GM10266 (cell line): ENCODE measurements around the gene BOD1L2.

Experiments
- DNase-seq: peaks from one replicate; pipeline ENCODE4 v3.0.0; 2012; ENCODE audit errors: extremely low spot score
- TF ChIP-seq, protein P1 (sequence below): IDR thresholded peaks from 2 replicates; pipeline ENCODE4 v1.5.1; 2012; ENCODE audit warnings: mild to moderate bottlenecking, low read depth; ENCODE audit not compliant: control insufficient read depth, insufficient read depth; ENCODE audit errors: missing control alignments

BOD1L2 gene

DNA sequence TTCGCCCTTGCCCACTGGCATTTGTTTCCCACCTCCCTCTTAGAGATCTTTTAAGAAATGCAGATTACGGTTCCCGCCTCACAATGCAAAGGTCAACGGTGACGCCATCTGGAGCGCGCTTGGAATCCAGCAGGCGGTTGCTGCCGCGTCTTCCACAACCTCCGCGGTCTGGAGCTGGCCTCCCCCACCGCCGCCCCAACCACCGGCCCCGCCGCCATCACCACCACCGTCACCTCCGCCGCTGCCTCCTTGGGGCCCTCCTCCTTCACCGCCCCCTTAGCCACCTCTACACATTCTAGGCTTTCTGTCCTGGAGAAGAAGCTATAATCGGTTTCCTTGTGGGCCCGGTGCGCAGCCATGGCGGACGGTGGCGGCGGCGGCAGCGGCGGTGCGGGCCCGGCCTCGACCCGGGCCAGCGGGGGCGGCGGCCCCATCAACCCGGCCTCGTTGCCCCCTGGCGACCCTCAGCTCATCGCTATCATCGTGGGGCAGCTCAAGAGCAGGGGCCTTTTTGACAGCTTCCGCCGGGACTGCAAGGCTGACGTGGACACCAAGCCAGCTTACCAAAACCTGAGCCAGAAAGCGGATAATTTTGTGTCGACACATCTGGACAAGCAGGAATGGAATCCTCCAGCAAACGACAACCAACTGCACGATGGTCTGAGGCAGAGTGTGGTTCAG is at the start of gene BOD1L2:
Gene BOD1L2, plus strand, starts transcription at position 132 of the 681 bp plus-strand sequence. Its CDS starts 226 bp downstream, at position 358.
- no peak for DNase-seq

GRCh38 chr18:57107140-57107832 is 39.6 kb upstream of the BOD1L2 start:
- no peak for DNase-seq
- TF ChIP-seq, protein P1, sequence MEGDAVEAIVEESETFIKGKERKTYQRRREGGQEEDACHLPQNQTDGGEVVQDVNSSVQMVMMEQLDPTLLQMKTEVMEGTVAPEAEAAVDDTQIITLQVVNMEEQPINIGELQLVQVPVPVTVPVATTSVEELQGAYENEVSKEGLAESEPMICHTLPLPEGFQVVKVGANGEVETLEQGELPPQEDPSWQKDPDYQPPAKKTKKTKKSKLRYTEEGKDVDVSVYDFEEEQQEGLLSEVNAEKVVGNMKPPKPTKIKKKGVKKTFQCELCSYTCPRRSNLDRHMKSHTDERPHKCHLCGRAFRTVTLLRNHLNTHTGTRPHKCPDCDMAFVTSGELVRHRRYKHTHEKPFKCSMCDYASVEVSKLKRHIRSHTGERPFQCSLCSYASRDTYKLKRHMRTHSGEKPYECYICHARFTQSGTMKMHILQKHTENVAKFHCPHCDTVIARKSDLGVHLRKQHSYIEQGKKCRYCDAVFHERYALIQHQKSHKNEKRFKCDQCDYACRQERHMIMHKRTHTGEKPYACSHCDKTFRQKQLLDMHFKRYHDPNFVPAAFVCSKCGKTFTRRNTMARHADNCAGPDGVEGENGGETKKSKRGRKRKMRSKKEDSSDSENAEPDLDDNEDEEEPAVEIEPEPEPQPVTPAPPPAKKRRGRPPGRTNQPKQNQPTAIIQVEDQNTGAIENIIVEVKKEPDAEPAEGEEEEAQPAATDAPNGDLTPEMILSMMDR: no peak

More for the DNA sequence above, at the start of gene BOD1L2:
- TF ChIP-seq, protein P1: no peak

- no peak for DNase-seq
- TF ChIP-seq, protein P1: no peak
These were observed 36.6 kb upstream of the BOD1L2 start for GRCh38 chr18:57110290-57110689.

DNA sequence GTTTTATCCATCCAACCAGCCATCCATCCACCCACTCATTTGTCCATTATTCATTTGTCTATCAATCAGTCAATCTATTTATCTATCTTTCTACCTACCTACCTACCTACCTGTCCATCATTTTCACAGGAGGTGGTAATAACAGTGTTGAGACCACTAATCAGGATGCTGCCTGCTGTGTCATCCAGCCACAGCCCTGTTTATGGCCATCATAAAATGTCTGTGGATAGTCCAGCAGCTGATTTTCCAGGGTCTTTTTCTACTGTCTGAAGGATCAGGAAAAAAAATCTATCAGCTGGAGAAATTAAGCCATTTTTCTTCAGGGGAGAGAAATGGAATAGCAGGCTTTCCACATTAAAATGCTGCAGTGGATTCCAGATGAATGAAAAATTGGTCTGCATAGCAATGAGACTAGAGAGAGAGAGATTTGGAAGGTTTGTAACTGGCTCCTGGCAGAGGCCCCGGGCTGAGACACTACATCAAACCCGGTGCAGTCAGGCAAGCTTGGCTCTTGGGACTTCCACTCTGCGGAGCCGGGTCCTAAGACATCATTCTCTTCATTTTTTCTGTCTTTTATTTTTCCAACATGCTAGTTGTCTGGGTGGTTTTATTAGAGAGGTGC is 33.0 kb upstream of the BOD1L2 start:
- DNase-seq: no peak
- TF ChIP-seq, protein P1: no peak

- TF ChIP-seq, protein P1: no peak
- DNase-seq: no peak
These were observed 30.2 kb upstream of the BOD1L2 start for GRCh38 chr18:57116598-57117132.

DNA sequence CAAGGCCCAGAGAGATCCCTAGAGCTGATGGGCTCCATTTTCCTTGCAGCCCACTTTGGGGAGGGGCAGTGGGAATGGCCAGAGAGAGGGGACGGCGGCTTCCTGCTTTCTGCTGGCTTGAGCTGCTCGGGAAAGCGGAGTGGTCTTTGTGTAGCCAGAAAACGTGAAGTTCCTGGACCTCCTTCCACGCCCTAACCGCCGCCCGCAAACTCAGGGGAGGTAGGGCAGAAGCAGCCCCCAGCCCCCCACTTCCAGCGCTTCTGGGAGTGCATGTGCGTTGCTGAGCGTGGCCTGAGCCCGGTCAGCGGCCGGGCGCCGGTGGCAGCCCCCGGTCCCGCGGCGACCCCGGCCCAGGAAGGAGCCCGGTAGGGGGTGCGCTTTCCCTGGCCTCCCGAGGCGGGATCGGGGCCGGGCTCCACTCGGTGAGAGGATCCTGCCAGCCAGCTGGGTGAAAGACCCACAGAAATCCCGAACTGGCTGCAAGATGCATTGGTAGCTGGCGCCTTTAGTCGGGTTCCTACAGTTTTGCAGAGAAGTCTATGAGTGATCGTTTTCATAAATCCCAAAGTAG is 25.3 kb upstream of the BOD1L2 start:
- TF ChIP-seq, protein P1: no peak

More for the DNA sequence above, 25.3 kb upstream of the BOD1L2 start:
- no peak for DNase-seq
